ENCODE data around the gene RAB20. TPM values are rescaled to one million over a fixed set of nuclear protein-coding genes. Genes with fewer than 3 reads are reported as not detected.

Gene RAB20
- total RNA-seq, 4 donors from 2014 or later: 3.9 to 9.1 (median 6.2) TPM

DNA sequence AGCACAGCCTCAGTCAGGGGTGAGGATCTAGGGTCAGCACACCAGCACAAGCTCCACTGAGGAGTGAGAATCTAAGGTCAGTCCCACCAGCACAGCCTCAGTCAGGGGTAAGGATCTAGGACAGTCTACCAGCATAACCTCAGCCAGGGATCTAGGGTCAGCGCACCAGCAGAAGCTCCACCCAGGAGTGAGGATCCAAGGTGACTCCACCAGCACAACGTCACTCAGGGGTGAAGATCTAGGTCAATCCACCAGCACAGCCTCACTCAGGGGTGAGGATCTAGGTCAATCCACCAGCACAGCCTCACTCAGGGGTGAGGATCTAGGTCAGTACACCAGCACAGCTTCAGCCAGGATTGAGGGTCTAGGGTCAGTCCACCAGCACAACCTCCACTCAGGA, 64.5 kb downstream of the RAB20 start:
- TF ChIP-seq POLR2A (IDR thresholded peaks at IDR 0.05): no peak
- TF ChIP-seq, protein P1, sequence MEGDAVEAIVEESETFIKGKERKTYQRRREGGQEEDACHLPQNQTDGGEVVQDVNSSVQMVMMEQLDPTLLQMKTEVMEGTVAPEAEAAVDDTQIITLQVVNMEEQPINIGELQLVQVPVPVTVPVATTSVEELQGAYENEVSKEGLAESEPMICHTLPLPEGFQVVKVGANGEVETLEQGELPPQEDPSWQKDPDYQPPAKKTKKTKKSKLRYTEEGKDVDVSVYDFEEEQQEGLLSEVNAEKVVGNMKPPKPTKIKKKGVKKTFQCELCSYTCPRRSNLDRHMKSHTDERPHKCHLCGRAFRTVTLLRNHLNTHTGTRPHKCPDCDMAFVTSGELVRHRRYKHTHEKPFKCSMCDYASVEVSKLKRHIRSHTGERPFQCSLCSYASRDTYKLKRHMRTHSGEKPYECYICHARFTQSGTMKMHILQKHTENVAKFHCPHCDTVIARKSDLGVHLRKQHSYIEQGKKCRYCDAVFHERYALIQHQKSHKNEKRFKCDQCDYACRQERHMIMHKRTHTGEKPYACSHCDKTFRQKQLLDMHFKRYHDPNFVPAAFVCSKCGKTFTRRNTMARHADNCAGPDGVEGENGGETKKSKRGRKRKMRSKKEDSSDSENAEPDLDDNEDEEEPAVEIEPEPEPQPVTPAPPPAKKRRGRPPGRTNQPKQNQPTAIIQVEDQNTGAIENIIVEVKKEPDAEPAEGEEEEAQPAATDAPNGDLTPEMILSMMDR (IDR thresholded peaks at IDR 0.05): no peak
- WGBS, 2 donors: 100% methylated on average over 2 of the region's 2 CpGs; no CpG with 5 or more reads in 1 of the 2 donors
- no peak overlapping the region for H3K4me3 ChIP-seq (ENCODE audit: low read depth, poor library complexity, severe bottlenecking)
- intact Hi-C loops (cut with DNase I; ENCODE audit: low total_unique reads): no loop called here
- DNase-seq (ENCODE audit: low spot score in 2 of 2): no peak

DNA sequence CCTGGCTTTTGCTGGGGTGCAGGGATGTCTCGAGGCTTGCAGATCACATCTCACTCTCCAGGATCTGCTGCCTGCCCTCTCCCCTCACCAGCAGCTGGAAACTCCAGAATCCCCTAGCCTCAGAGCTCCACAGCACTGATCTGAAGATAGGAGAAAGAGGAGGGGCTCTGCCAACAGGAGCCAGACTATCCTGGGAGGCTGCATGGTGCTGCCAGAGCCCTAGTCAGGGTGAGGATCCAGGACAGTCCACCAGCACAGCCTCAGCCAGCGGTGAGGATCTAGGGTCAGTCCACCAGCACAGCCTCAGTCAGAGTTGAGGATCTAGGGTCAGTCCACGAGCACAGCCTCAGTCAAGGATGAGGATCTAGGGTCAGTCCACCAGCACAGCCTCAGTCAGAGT, 65.2 kb downstream of the RAB20 start:
- intact Hi-C loops (cut with DNase I; ENCODE audit: low total_unique reads): no loop called here
- no peak overlapping the region for H3K4me3 ChIP-seq (ENCODE audit: low read depth, poor library complexity, severe bottlenecking)
- WGBS, 2 donors: 76 to 95% methylated on average over 2 to 3 of the region's 3 CpGs
- TF ChIP-seq POLR2A (IDR thresholded peaks at IDR 0.05): no peak
- TF ChIP-seq, protein P1 (IDR thresholded peaks at IDR 0.05): no peak
- no peak for DNase-seq (ENCODE audit: low spot score in 2 of 2)

DNA sequence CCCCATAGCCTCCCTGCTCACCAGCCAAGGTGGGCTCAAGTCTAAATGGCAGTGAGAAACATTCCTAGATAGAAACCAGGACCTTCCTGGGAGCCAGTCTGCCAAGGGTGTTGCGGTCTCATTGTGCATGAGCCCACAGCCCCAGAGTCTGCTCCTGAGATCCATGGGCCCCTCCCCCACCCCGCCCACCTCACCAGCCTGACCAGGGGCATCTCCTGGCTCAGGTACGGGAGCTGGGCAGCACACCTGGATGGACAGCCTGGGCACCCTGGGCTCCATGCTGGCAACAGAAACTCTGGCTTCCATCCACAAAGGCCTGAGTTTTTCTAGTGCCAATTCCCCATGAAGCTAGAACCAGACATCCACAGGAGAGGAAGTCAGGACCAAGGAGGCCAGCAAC, 65.6 kb downstream of the RAB20 start:
- DNase-seq (ENCODE audit: low spot score in 2 of 2): no peak
- TF ChIP-seq POLR2A (IDR thresholded peaks at IDR 0.05): no peak
- TF ChIP-seq, protein P1 (IDR thresholded peaks at IDR 0.05): no peak
- no peak overlapping the region for H3K4me3 ChIP-seq (ENCODE audit: low read depth, poor library complexity, severe bottlenecking)
- intact Hi-C loops (cut with DNase I; ENCODE audit: low total_unique reads): no loop called here
- WGBS, 2 donors: 95 to 97% methylated on average over 3 of the region's 3 CpGs

DNA sequence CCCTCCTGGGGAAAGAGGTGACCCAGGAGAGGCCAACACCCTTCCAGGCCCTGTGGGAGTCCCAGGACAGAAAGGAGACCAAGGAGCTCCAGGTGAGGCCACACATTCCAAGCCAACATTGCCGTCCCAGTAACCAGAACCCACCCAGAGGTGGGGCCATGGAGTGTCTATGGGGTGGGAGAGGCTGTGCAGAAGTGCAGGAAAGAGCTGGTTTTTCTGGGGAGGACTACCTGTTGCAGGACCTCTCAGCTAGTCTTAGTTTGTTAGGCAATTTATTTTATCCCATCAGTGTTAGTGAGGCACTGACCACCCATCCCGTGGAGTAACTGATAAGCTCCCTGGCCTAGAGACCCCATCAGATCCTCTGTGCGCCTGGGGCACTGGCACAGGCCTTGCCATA, 66.1 kb downstream of the RAB20 start:
- intact Hi-C loops (cut with DNase I; ENCODE audit: low total_unique reads): no loop called here
- WGBS, 2 donors: 70 to 79% methylated on average over 3 of the region's 3 CpGs

DNA sequence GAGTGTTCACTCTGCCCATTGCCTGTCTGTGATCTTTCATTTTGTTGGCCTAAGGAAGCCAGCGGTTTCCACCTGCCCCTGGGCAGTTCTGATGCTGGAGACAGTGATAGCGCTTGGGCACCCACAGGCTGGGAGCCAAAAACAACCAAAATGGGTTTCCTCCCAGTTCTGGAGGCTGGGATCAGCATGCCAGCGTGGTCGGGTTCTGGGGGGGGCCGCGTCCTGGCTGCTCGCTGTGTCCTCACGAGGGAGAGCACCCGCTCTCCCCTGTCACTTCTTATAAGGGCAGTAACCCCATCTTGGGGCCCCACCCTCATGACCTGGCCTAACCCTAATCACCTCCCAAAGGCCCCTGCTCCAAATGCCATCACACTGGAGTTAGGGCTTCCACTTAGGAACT, 67.9 kb downstream of the RAB20 start:
- no peak for TF ChIP-seq POLR2A (IDR thresholded peaks at IDR 0.05)
- TF ChIP-seq, protein P1 (IDR thresholded peaks at IDR 0.05): no peak
- intact Hi-C loops (cut with DNase I; ENCODE audit: low total_unique reads): no loop called here
- no peak for DNase-seq (ENCODE audit: low spot score in 2 of 2)
- no peak overlapping the region for H3K4me3 ChIP-seq (ENCODE audit: low read depth, poor library complexity, severe bottlenecking)
- 91% methylated on average over 9 of the region's 9 CpGs for WGBS, 2 donors

More for the DNA sequence above, 66.1 kb downstream of the RAB20 start:
- no peak overlapping the region for H3K4me3 ChIP-seq (ENCODE audit: low read depth, poor library complexity, severe bottlenecking)
- no peak for TF ChIP-seq POLR2A (IDR thresholded peaks at IDR 0.05)
- TF ChIP-seq, protein P1 (IDR thresholded peaks at IDR 0.05): no peak
- DNase-seq (ENCODE audit: low spot score in 2 of 2): no peak

Data from lower leg skin (tissue), 4 donors.